Panc1 (cell line): ENCODE results near the gene OXTR.

Experiments used
- CTCF ChIP-seq: fragments of 450-650 bp; IDR thresholded peaks from 2 replicates; pipeline ENCODE4 v1.5.1; 2017; ENCODE audit warnings: mild to moderate bottlenecking
- POLR2AphosphoS5 ChIP-seq: IDR thresholded peaks from 2 replicates; pipeline ENCODE4 v1.6.1; 2012; ENCODE audit warnings: mild to moderate bottlenecking, low read depth, low read length, moderate library complexity
- REST ChIP-seq, 2 experiments: IDR thresholded peaks; 2 replicates each; pipeline ENCODE4 v1.6.1; 2011 to 2012; ENCODE audit warnings: low read depth in 2 of 2, control low read depth in 1 of 2, low read length in 1 of 2, mild to moderate bottlenecking in 1 of 2, moderate library complexity in 1 of 2; ENCODE audit not compliant: insufficient read depth in 1 of 2
- SIN3A ChIP-seq: IDR thresholded peaks from 2 replicates; pipeline ENCODE4 v1.6.1; 2012; ENCODE audit warnings: low read depth, mild to moderate bottlenecking, low read length, moderate library complexity, borderline replicate concordance; ENCODE audit not compliant: insufficient read depth
- TCF7L2 ChIP-seq: IDR thresholded peaks from 2 replicates; pipeline ENCODE4 v1.6.1; 2011; ENCODE audit warnings: mild to moderate bottlenecking, low read depth, low read length, inconsistent platforms

- no peak for TF ChIP-seq SIN3A
- TF ChIP-seq CTCF, result no peak
- TF ChIP-seq TCF7L2, result no peak
- TF ChIP-seq POLR2AphosphoS5, result no peak
- TF ChIP-seq REST (IDR thresholded peaks at IDR 0.05; ENCODE audit: insufficient read depth in 1 of 2, low read depth in 2 of 2, low read length in 1 of 2), result no peak
Observed at GRCh38 chr3:8773941-8774542, 4.6 kb upstream of the OXTR start.
